ENCODE results near the gene DVL1.

- TF ChIP-seq ZNF274 (IDR thresholded peaks at IDR 0.05; ENCODE audit: low read depth, low read length) (no peak), YY1 (IDR thresholded peaks at IDR 0.05; ENCODE audit: insufficient read depth, insufficient read length) (no peak)
These were observed 13.9 kb downstream of the DVL1 start for GRCh38 chr1:1335283-1335682.

Measured in NT2/D1 (cell line).